KMS-11 (cell line): ENCODE data around the gene INPP5D.

Source experiments
- H2AFZ ChIP-seq: fragments of 200-600 bp; sonication (generic); 2 replicates; pipeline ENCODE4 v1.6.1; 2016; ENCODE audit warnings: antibody characterized with exemption, mixed run types, low read depth
- H3K27ac ChIP-seq: fragments of 200-600 bp; sonication (generic); 2 replicates; pipeline ENCODE4 v1.6.1; 2016; ENCODE audit warnings: mild to moderate bottlenecking, mixed run types
- H3K27me3 ChIP-seq: fragments of 200-600 bp; sonication (generic); 2 replicates; pipeline ENCODE4 v1.6.1; 2017; ENCODE audit warnings: mild to moderate bottlenecking, low read depth, mixed run types, moderate library complexity; ENCODE audit not compliant: insufficient read depth
- H3K36me3 ChIP-seq: fragments of 200-600 bp; sonication (generic); 2 replicates; pipeline ENCODE4 v1.6.1; 2017; ENCODE audit warnings: mild to moderate bottlenecking, mixed run types; ENCODE audit not compliant: insufficient read depth
- H3K4me1 ChIP-seq: fragments of 200-600 bp; sonication (generic); 2 replicates; pipeline ENCODE4 v1.6.1; 2016; ENCODE audit warnings: mild to moderate bottlenecking, low read depth, mixed run types; ENCODE audit not compliant: poor library complexity, severe bottlenecking
- H3K4me2 ChIP-seq: fragments of 200-600 bp; sonication (generic); 2 replicates; pipeline ENCODE4 v1.7.0; 2016; ENCODE audit warnings: mild to moderate bottlenecking, mixed run types
- H3K4me3 ChIP-seq: fragments of 200-600 bp; sonication (generic); IDR thresholded peaks from 2 replicates; pipeline ENCODE4 v1.6.1; 2017; ENCODE audit warnings: low read depth, low read length, mixed read lengths; ENCODE audit not compliant: insufficient read depth
- H3K79me2 ChIP-seq: fragments of 200-600 bp; sonication (generic); 2 replicates; pipeline ENCODE4 v1.6.1; 2016; ENCODE audit warnings: low read depth, mixed run types; ENCODE audit not compliant: insufficient read depth
- H3K9ac ChIP-seq: fragments of 200-600 bp; sonication (generic); 2 replicates; pipeline ENCODE4 v1.6.1; 2016; ENCODE audit warnings: mild to moderate bottlenecking, mixed run types
- H4K20me1 ChIP-seq: fragments of 200-600 bp; sonication (generic); 2 replicates; pipeline ENCODE4 v1.6.1; 2016; ENCODE audit warnings: mild to moderate bottlenecking, mixed run types; ENCODE audit not compliant: insufficient read depth
- TF ChIP-seq, protein P1 (sequence below): fragments of 200-600 bp; sonication (generic); conservative IDR thresholded peaks from 2 replicates; pipeline ENCODE4 v1.6.1; 2017; ENCODE audit warnings: low read depth, mild to moderate bottlenecking, antibody characterized with exemption, low read length, moderate library complexity, mixed read lengths

Gene INPP5D

DNA sequence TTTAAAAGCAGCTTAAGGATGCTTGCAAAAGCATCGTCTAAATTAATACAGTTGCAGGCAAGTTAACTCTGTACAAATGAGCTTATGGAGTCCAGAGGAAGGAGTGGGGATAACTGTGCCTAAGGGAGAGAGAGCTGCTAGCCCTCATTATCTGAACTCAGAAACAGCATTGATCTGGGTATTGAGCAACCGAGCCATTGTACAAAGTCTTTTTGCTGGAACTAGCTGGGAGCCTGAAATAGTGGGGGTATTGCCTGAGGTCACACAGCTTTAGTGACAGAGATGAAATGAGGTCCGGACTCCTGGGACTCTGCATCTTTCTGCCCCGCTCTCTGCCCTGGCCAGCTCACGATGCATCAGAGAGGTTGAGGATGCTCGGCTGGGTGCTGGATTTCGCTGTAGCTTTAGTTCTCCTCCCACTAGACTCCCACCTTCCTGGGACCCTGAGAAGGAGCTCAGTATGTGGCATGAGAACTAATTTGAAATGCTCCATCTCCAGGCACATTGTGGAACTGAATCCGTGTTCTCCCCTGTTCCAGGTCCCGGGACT, 123.8 kb downstream of the INPP5D start:
- Histone ChIP-seq H4K20me1 (no peaks in the 10 kb centered on the region), H3K4me3 (no peak overlapping the region), H3K4me2 (no peak overlapping the region), H2AFZ (no peak overlapping the region), H3K4me1 (no peaks in the 10 kb centered on the region), H3K36me3 (no peaks in the 10 kb centered on the region), H3K27me3 (no peaks in the 10 kb centered on the region), H3K27ac (no peak overlapping the region), H3K79me2 (no peaks in the 10 kb centered on the region), H3K9ac (no peak overlapping the region)
- TF ChIP-seq, protein P1, sequence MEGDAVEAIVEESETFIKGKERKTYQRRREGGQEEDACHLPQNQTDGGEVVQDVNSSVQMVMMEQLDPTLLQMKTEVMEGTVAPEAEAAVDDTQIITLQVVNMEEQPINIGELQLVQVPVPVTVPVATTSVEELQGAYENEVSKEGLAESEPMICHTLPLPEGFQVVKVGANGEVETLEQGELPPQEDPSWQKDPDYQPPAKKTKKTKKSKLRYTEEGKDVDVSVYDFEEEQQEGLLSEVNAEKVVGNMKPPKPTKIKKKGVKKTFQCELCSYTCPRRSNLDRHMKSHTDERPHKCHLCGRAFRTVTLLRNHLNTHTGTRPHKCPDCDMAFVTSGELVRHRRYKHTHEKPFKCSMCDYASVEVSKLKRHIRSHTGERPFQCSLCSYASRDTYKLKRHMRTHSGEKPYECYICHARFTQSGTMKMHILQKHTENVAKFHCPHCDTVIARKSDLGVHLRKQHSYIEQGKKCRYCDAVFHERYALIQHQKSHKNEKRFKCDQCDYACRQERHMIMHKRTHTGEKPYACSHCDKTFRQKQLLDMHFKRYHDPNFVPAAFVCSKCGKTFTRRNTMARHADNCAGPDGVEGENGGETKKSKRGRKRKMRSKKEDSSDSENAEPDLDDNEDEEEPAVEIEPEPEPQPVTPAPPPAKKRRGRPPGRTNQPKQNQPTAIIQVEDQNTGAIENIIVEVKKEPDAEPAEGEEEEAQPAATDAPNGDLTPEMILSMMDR = no peak

DNA sequence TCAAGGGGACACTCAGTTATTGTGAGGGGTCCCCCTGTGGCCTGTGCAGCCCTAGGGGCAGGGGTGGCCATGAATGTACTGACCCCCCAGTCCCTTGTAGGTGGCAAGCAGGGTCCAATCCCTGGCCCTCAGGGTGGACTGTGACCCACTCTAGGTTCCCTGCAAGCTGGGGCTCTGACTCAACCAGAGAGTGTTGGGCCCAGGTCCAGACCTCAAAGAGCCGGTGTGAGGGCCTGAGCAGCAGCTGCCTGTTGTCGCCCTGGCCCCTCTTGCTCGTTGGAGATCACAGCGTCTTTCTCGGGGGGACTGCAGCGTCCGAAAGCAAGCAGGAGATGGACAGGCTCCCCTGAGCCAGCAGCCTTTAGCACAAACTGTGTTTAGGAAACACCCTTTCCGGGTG, 124.5 kb downstream of the INPP5D start:
- no peaks in the 10 kb centered on the region for H4K20me1 ChIP-seq
- H3K79me2 ChIP-seq = no peaks in the 10 kb centered on the region
- H3K9ac ChIP-seq = no peak overlapping the region
- H3K27me3 ChIP-seq = no peaks in the 10 kb centered on the region
- TF ChIP-seq, protein P1 = no peak
- H3K4me3 ChIP-seq = no peak overlapping the region
- no peak overlapping the region for H2AFZ ChIP-seq
- no peaks in the 10 kb centered on the region for H3K4me1 ChIP-seq
- H3K27ac ChIP-seq = no peak overlapping the region
- no peak overlapping the region for H3K4me2 ChIP-seq
- no peaks in the 10 kb centered on the region for H3K36me3 ChIP-seq

DNA sequence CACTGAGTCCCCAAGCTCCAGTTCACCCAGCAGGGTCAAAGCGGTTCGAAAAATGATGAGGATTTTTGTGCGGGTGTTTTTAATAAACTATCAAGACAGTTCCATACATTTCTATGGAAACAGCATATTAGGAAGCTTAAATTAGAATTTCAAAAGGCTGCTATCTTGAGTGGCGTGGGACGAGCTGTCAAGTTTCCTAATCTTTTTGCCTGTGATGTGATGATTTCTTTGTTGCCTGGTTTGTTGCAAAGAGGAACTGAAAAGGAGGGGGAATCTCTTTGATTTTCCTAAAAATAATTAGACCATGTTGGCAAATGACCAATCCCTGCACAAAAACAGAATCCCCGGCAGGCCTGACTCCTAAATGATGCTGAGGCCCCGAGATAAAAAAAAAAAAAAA, 125.2 kb downstream of the INPP5D start:
- TF ChIP-seq, protein P1 = no peak
- H3K27me3 ChIP-seq = no peaks in the 10 kb centered on the region
- H3K4me3 ChIP-seq = no peak overlapping the region
- H4K20me1 ChIP-seq = no peaks in the 10 kb centered on the region
- no peaks in the 10 kb centered on the region for H3K36me3 ChIP-seq
- H3K9ac ChIP-seq = no peak overlapping the region
- H3K27ac ChIP-seq = no peak overlapping the region
- no peak overlapping the region for H3K4me2 ChIP-seq
- no peak overlapping the region for H2AFZ ChIP-seq
- H3K79me2 ChIP-seq = no peaks in the 10 kb centered on the region
- H3K4me1 ChIP-seq = no peaks in the 10 kb centered on the region

DNA sequence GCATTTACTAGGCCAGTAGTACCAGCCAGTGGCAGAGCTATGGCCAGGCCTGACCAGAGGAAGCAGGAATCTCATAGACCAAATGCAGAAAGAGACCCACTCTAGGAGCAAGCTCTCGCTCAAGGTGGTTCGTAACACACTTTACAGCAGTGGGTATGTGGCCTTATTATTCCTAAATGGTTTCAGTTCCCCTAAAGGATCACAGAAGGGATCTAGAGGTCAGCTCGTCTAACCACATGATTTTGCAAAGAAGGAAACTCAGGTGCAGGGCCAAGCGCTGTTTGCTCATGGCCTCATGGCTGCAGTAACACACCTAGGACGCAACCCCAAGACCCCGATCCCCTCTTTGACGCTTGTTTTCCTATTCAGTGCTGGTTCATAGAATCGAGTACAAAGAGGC, 125.8 kb downstream of the INPP5D start:
- Histone ChIP-seq H3K36me3 (no peaks in the 10 kb centered on the region), H3K4me2 (no peak overlapping the region), H3K4me1 (no peaks in the 10 kb centered on the region), H3K79me2 (no peaks in the 10 kb centered on the region), H3K27me3 (no peaks in the 10 kb centered on the region), H3K4me3 (no peak overlapping the region), H2AFZ (no peak overlapping the region), H3K27ac (no peak overlapping the region), H3K9ac (no peak overlapping the region), H4K20me1 (no peaks in the 10 kb centered on the region)
- TF ChIP-seq, protein P1 = no peak
